ENCODE results near the gene NLN.
"Not testable (repeated sequence)": the region's sequence is repeated elsewhere in the genome, so short reads cannot be mapped to it uniquely, and the experiment has no call there.

Gene NLN

GRCh38 chr5:65708145-65708544, 13.9 kb upstream of the NLN start:
- no peaks in the 10 kb centered on the region for H3K27me3 Mint-ChIP-seq
- no peak for DNase-seq
- H3K36me3 Mint-ChIP-seq (ENCODE audit: insufficient read depth): peaks cover 66% of the 10 kb centered on the region
- ATAC-seq (replicated peaks): no peak
- no peak overlapping the region for H3K4me3 Mint-ChIP-seq
- H3K27ac Mint-ChIP-seq: no peak overlapping the region
- H3K9me3 Mint-ChIP-seq: no peaks in the 10 kb centered on the region
- peaks cover 2 to 8% of the 10 kb centered on the region in 2 donors for H3K4me1 Mint-ChIP-seq (ENCODE audit: low read depth in 2 of 2)

- Mint-ChIP-seq H3K36me3 (ENCODE audit: insufficient read depth) (peaks cover 11% of the 10 kb centered on the region), H3K27me3 (no peaks in the 10 kb centered on the region), H3K9me3 (no peaks in the 10 kb centered on the region), H3K27ac (peak overlapping the region in 1 of 2 donors; percentile 92), H3K4me3 (peak overlapping the region; percentile 91 to 94), H3K4me1 (ENCODE audit: low read depth in 2 of 2) (peaks cover 25 to 39% of the 10 kb centered on the region in 2 donors)
- ATAC-seq (replicated peaks): no peak
- DNase-seq: no peak
Measured at GRCh38 chr5:65718576-65719310, 3.3 kb upstream of the NLN start.

GRCh38 chr5:65721050-65721719, 820 bp upstream of the NLN start:
- Mint-ChIP-seq H3K27ac (peak overlapping the region in 1 of 2 donors; percentile 92), H3K4me3 (peak overlapping the region; percentile 91 to 94), H3K9me3 (no peaks in the 10 kb centered on the region), H3K36me3 (ENCODE audit: insufficient read depth) (no peaks in the 10 kb centered on the region), H3K27me3 (no peaks in the 10 kb centered on the region), H3K4me1 (ENCODE audit: low read depth in 2 of 2) (peaks cover 21 to 25% of the 10 kb centered on the region in 2 donors)
- DNase-seq (peak in 1 of 3 experiments; percentile 5), ATAC-seq (replicated peaks) (peak; percentile 11)

GRCh38 chr5:65722575-65723403, 784 bp downstream of the NLN start:
- Mint-ChIP-seq H3K27me3 (no peaks in the 10 kb centered on the region), H3K4me3 (peak overlapping the region; percentile 91 to 94), H3K9me3 (no peaks in the 10 kb centered on the region), H3K27ac (peak overlapping the region in 1 of 2 donors; percentile 86), H3K4me1 (ENCODE audit: low read depth in 2 of 2) (peaks cover 21 to 25% of the 10 kb centered on the region in 2 donors), H3K36me3 (ENCODE audit: insufficient read depth) (no peaks in the 10 kb centered on the region)
- DNase-seq (peak in 1 of 3 experiments; percentile 4), ATAC-seq (replicated peaks) (no peak)

- no peaks in the 10 kb centered on the region for H3K27me3 Mint-ChIP-seq
- no peak overlapping the region for H3K4me3 Mint-ChIP-seq
- no peak overlapping the region for H3K27ac Mint-ChIP-seq
- DNase-seq (no peak), ATAC-seq (replicated peaks) (no peak)
- H3K9me3 Mint-ChIP-seq: no peaks in the 10 kb centered on the region
- H3K36me3 Mint-ChIP-seq (ENCODE audit: insufficient read depth): no peaks in the 10 kb centered on the region
- peaks cover 7% of the 10 kb centered on the region in 2 donors for H3K4me1 Mint-ChIP-seq (ENCODE audit: low read depth in 2 of 2)
Measured at GRCh38 chr5:65727491-65728156, 5.6 kb downstream of the NLN start.

- Mint-ChIP-seq H3K36me3 (ENCODE audit: insufficient read depth) (no peaks in the 10 kb centered on the region), H3K4me3 (no peak overlapping the region), H3K4me1 (ENCODE audit: low read depth in 2 of 2) (peaks cover under 1% of the 10 kb centered on the region in 2 donors), H3K9me3 (no peaks in the 10 kb centered on the region), H3K27ac (no peak overlapping the region), H3K27me3 (no peaks in the 10 kb centered on the region)
- DNase-seq: no peak
- no peak for ATAC-seq (replicated peaks)
Measured at GRCh38 chr5:65728218-65728617, 6.2 kb downstream of the NLN start.

- H3K4me1 Mint-ChIP-seq (ENCODE audit: low read depth in 2 of 2): no peaks in the 10 kb centered on the region
- no peaks in the 10 kb centered on the region for H3K9me3 Mint-ChIP-seq
- no peak overlapping the region for H3K4me3 Mint-ChIP-seq
- DNase-seq (no peak), ATAC-seq (replicated peaks) (no peak)
- no peaks in the 10 kb centered on the region for H3K36me3 Mint-ChIP-seq (ENCODE audit: insufficient read depth)
- no peak overlapping the region for H3K27ac Mint-ChIP-seq
- H3K27me3 Mint-ChIP-seq: no peaks in the 10 kb centered on the region
Measured at GRCh38 chr5:65730910-65731309, 8.9 kb downstream of the NLN start.

GRCh38 chr5:65732046-65732445, 10.0 kb downstream of the NLN start:
- not testable (repeated sequence) for ATAC-seq (replicated peaks); DNase-seq; H3K4me3 Mint-ChIP-seq; H3K27ac Mint-ChIP-seq; H3K27me3 Mint-ChIP-seq; H3K9me3 Mint-ChIP-seq; H3K36me3 Mint-ChIP-seq (ENCODE audit: insufficient read depth); H3K4me1 Mint-ChIP-seq (ENCODE audit: low read depth in 2 of 2)

GRCh38 chr5:65734196-65734775, 12.3 kb downstream of the NLN start:
- not testable (repeated sequence) for H3K27me3 Mint-ChIP-seq; H3K27ac Mint-ChIP-seq; DNase-seq; H3K4me1 Mint-ChIP-seq (ENCODE audit: low read depth in 2 of 2); ATAC-seq (replicated peaks); H3K4me3 Mint-ChIP-seq; H3K36me3 Mint-ChIP-seq (ENCODE audit: insufficient read depth); H3K9me3 Mint-ChIP-seq

- Mint-ChIP-seq H3K27ac (no peak overlapping the region), H3K27me3 (no peaks in the 10 kb centered on the region), H3K36me3 (ENCODE audit: insufficient read depth) (no peaks in the 10 kb centered on the region), H3K4me3 (no peak overlapping the region), H3K9me3 (no peaks in the 10 kb centered on the region), H3K4me1 (ENCODE audit: low read depth in 2 of 2) (no peaks in the 10 kb centered on the region)
- no peak for ATAC-seq (replicated peaks)
- DNase-seq: no peak
Measured at GRCh38 chr5:65734921-65735320, 12.9 kb downstream of the NLN start.

GRCh38 chr5:65736011-65736410, 14.0 kb downstream of the NLN start:
- no peak overlapping the region for H3K27ac Mint-ChIP-seq
- no peaks in the 10 kb centered on the region for H3K27me3 Mint-ChIP-seq
- H3K9me3 Mint-ChIP-seq: no peaks in the 10 kb centered on the region
- ATAC-seq (replicated peaks) (no peak), DNase-seq (no peak)
- H3K4me3 Mint-ChIP-seq: no peak overlapping the region
- H3K36me3 Mint-ChIP-seq (ENCODE audit: insufficient read depth): no peaks in the 10 kb centered on the region
- no peaks in the 10 kb centered on the region for H3K4me1 Mint-ChIP-seq (ENCODE audit: low read depth in 2 of 2)

GRCh38 chr5:65737842-65738241, 15.8 kb downstream of the NLN start:
- no peaks in the 10 kb centered on the region for H3K36me3 Mint-ChIP-seq (ENCODE audit: insufficient read depth)
- no peak overlapping the region for H3K4me3 Mint-ChIP-seq
- H3K27me3 Mint-ChIP-seq: no peaks in the 10 kb centered on the region
- no peaks in the 10 kb centered on the region for H3K4me1 Mint-ChIP-seq (ENCODE audit: low read depth in 2 of 2)
- no peaks in the 10 kb centered on the region for H3K9me3 Mint-ChIP-seq
- no peak for ATAC-seq (replicated peaks)
- no peak for DNase-seq
- H3K27ac Mint-ChIP-seq: no peak overlapping the region

- no peaks in the 10 kb centered on the region for H3K4me1 Mint-ChIP-seq (ENCODE audit: low read depth in 2 of 2)
- H3K27ac Mint-ChIP-seq: no peak overlapping the region
- H3K36me3 Mint-ChIP-seq (ENCODE audit: insufficient read depth): no peaks in the 10 kb centered on the region
- no peak overlapping the region for H3K4me3 Mint-ChIP-seq
- H3K27me3 Mint-ChIP-seq: no peaks in the 10 kb centered on the region
- no peak for ATAC-seq (replicated peaks)
- no peak for DNase-seq
- no peaks in the 10 kb centered on the region for H3K9me3 Mint-ChIP-seq
Measured at GRCh38 chr5:65738305-65738704, 16.3 kb downstream of the NLN start.

Data from effector memory CD8-positive, alpha-beta T cell (primary cell).